NCI-H460 (cell line): ENCODE results near the gene DCBLD2. TPM values are rescaled to one million over a fixed set of nuclear protein-coding genes. Genes with fewer than 3 reads are reported as not detected.
"Not testable (repeated sequence)": the region's sequence is repeated elsewhere in the genome, so short reads cannot be mapped to it uniquely, and the experiment has no call there.

Experiments
- DNase-seq: peaks from one replicate; pipeline ENCODE4 v3.0.0-alpha.2; 2016; ENCODE audit warnings: low read depth; ENCODE audit errors: extremely low read depth
- total RNA-seq: library from RNA; depleted of rRNA; stranded (reverse); fragments of >200 nt; shearing (Covaris generic); gene quantifications from 2 replicates; pipeline ENCODE4 v1.2.3, GENCODE V29; 2014

The DCBLD2 gene
- total RNA-seq, 1 experiment from 2014 or later: 54.1 TPM

DNA sequence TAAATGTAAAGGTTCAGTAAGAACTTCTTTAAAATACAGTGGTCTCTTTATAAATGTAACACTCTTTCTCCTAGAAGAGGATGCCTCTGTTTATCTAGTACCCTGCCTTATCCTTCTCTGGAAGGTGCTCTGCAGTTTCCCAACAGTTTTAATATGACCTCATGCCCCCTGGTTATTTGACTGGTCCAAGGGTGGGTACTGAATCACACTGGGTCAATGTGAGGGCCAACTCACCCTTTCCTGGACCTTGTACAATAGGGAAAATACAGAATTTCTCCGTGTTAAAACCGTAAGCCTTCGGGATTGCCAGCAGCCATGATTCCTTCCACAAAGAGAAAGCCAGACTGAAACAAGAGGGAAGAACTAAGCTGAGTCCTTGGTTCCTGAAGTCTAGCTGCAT lies 9.2 kb downstream of the DCBLD2 start:
- no peak for DNase-seq

DNA sequence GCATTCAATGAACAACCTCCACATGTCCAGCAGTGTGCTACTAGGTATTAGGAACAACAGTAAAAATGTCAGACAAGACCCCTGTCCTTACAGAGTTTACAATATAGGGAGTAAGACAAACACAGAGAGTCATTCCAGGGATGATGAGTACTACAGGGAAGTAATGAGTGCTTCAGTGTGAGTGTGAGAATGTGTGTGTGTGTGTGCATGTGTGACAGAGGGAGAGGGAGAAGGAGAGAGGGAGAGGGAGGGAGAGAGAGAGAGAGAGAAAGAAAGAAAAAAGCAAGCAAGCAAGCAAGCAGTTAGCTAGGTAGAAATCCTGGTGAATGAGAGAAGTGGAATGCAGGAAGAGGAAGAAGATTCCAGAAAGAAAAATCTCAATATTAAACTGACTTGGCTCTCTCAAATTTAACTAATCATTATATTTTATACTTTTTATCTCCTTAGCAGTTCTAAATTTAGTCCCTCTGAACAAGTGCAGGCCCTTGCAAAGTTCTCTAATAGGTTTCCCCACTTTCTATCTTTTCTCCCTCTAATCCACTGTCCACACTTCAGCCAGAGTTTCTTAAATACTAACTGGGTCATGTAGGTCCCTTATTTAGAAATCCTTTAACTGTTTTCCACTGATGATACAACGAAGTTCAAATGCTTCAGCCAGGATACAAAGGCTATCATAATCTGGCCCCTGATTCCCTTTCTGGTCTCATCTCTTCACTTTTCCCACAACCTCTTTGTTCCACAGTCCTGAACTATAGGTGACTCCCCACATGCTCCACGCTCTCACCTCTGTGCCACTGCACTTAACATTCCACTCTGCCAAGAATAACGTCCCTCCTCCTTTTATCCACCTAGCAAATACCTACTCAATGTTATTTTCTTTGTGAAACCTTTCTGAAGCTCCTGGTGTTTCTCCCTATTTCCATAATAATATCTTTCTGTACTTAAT lies 10.3 kb downstream of the DCBLD2 start:
- no peak for DNase-seq

DNA sequence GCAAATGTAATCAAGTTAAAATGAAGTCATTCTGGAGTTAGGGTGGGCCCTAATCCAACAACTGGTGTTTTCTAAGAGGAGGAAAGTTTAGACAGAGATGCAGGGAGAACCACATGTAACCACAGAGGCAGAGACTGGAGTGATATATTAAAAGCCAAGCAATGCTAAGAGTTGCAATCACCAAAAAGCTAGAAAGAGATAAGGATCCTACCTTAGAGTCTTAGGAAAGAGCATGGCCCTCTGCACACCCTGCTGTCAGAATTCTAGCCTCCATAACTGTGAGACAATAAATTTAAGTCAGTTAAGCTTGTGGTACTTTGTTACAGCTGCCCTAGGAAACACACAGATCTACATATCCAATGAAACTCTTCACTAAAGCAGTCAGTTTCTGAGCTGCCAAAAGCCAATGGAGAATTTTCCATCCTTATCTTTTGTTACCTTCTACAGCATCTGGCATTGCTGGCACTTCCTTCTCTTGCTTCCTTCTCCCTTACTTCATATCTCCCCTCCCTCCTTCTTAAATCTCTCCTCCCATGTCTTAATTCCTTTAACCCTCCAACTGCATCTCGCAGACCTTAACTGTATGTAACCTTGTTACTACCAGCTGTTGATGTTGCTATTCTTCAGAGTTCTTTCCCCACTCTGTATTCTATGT lies 11.2 kb downstream of the DCBLD2 start:
- DNase-seq: no peak

DNA sequence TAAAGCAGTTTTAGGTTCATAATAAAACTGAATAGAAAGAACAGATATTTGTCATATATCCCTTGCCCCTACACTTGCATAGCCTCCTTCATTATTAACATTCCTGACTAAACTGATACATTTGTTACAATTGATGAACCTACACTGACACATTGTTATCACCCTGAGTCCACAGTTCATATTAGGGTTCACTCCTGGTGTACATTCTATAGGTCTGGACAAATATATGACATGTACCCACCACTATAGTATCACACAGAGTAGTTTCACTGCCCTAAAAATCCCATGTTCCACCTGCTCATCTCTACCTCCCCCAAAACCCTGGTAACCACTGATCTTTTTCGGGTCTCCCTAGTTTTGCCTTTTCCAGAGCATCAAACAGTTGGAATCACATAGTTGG lies 13.8 kb downstream of the DCBLD2 start:
- no peak for DNase-seq

DNA sequence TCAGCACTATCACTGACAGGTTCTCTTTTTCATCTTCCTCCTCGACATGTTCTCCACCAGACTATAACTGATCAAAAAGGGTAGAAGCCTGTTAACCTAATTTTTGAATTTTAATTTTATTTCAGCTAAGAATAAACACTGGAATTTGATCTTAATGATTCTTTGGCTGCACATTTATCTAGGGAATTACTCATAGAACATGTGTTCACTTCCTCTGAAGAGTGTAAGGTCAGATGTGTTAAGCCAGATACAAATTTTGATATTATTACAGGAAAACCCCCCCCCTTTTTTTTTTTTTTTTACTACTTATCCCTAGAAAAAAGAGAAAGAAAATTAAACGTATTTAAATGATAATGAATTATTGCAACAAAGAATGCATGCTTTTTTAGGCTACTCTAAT lies 15.0 kb downstream of the DCBLD2 start:
- DNase-seq: no peak

DNA sequence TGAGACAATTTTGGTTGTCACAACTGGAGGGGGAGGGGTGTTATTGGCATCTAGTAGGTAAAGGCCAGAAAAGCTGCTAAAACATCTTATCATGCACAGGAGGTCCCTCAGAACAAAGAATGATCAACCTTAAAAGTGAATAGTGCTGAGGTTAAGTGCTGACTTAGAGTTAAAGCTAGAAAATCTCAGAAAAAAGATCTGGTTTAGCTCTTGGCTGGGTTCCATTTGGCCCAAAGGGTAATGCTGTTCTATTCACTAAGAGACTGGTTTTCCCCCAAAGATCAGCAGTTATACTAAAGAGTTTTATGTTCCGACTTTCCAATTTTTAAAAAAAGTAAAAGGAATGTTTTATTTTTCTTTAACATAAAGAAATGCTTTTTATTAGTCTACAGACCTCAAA lies 15.6 kb downstream of the DCBLD2 start:
- DNase-seq: no peak

DNA sequence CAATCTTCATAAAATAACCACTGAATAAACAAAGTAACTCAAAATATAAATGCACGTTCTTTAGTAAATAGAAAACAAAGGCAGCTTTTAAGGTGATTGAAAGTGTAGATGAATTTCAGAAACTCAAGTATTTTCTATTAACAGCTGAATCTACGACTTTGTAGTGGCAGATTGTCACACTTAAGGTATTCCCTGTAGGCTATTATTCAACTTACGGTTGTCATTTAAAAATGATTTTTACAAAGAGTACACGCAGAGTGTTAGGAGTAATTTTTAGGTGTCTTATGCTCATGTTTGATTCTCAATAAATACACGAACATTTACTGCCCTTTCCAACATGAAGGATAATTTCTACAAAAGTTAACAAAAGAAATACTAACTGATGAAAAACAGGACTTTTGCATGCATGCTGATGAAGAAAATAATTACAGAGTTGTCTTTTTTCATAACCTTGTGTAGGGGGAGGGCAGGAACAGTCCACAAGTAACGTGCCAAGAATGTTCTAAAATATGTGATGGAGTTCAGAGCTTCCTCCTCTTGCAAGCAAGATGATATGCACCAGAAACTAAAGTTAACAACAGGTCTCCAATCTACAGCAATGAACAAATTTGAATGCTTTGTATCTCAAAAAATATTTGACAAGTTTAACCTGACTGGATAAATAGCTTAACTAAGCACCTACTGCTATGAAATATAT lies 16.7 kb downstream of the DCBLD2 start:
- DNase-seq: no peak

DNA sequence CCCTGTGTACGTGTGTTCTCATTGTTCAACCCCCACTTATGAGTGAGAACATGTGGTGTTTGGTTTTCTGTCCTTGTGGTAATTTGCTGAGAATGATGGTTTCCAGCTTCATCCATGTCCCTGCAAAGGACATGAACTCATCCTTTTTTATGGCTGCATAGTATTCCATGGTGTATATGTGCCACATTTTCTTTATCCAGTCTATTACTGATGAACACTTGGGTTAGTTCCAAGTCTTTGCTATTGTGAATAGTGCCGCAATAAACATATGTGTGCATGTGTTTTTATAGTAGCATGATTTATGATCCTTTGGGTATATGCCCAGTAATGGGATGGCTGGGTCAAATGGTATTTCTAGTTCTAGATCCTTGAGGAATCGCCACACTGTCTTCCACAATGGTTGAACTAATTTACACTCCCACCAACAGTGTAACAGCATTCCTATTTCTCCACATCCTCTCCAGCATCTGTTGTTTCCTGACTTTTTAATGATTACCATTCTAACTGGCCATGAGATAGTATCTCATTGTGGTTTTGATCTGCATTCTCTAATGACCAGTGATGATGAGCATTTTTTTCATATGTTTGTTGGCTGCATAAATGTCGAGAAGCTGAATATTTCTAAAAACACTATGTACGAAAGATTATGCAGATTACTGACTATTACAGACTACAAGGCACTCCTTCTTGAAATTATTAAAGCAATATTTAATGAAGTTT lies 18.7 kb downstream of the DCBLD2 start:
- DNase-seq: not testable (repeated sequence)

DNA sequence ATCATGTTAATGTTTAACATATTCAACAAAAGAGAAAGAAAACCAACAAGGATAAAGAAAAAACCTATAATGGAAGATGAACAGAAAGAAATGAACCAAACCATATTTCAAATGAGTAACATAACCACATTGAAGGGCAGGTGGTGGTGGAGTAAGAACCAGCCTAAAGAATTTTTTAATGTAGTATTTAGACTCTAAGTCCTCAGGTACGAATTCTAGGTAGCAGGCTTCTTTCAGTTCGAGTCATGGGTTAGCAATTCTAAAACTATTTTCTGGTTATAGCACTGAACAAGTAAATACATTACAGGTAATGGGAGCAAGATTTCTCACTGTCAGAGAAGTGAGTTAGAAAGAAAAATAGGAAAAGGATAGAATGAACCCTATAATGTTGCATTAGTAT lies 24.4 kb downstream of the DCBLD2 start:
- DNase-seq: no peak

DNA sequence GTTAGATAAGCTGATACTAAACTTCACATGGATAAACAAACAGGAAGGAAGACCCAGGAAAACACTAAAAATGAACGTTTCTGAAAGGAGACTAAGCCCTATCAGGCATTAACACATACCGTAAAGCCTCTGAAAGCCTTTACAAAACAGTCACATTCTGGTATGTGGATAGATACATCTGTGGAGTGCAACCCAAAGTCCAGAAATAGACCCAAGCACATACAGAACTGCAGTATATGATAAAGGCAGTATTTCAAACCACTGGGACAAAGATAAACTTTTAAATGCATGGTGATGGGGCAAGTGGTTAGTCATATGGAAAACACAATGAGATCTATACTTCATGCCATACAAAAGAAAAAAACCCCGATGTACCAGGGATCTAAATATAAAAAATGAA lies 26.0 kb downstream of the DCBLD2 start:
- DNase-seq: no peak

DNA sequence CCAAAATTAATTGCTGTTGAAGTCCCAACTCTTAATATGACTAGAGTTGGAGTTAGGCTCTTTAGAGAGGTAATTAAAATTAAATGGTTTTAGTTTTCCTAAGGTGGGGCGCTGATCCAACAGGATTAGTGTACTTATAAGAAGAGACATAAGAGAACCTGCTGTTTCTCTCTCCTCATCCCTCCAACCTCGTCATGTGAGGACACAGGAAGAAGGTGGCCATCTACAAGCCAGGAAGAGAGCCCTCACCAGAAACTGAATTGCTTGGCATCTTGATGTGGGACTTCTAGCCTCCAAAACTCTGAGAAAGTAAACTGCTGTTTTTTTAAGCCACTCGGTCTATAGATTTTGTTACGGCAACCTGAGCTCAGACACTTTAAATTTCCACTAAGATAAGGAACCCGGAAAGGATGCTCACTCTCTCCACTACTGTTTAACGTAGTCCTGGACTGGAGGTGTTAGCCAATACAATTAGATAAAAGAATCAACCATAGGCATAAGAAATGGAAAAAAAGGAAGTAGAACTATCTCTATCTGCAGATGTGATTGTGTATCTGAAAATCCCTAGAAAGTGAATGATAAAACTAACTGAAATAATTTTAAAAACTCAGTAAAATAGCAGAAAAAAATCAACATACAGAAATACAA lies 26.8 kb downstream of the DCBLD2 start:
- no peak for DNase-seq

DNA sequence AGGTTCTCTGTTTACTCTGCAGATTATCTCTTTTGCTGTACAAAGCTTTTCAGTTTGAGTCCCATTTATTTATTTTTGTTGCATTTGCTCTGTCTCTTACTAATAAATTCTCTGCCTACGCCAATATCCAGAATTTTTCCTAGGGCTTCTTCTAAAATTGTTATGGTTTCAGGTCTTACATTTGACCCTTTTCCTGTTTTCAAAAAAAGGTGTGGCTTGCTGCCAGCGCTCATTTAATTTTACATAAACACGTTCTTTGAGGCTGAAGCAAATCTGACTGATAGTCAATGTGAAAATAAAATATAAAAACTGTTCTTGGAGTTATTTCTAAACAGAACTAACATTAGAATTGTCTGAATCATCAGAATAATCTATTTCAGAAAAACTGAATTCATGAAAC lies 32.1 kb downstream of the DCBLD2 start:
- DNase-seq: no peak

DNA sequence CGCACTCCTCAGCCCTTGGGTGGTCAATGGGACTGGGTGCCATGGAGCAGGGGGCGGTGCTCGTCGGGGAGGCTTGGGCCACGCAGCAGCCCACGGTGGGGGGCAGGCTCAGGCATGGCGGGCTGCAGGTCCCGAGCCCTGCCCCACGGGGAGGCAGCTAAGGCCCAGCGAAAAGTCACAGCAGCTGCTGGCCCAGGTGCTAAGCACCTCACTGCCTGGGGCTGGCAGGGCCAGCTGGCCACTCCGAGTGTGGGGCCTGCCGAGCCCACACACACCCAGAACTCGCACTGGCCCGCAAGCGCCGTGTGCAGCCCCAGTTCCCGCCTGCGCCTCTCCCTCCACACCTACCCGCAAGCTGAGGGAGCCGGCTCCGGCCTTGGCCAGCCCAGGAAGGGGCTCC lies 43.5 kb downstream of the DCBLD2 start:
- DNase-seq: not testable (repeated sequence)

DNA sequence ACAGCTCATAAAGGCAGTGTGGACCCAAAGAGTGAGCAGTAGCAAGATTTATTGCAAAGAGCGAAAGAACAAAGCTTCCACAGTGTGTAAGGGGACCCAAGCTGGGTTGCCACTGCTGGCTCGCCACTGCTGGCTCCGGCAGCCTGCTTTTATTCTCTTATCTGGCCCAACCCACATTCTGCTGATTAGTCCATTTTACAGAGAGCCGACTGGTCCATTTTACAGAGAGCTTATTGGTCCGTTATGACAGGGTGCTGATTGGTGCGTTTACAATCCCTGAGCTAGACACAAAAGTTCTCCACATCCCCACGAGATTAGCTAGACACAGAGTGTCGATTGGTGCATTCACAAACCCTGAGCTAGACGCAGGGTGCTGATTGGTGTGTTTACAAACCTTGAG lies 44.2 kb downstream of the DCBLD2 start:
- not testable (repeated sequence) for DNase-seq

DNA sequence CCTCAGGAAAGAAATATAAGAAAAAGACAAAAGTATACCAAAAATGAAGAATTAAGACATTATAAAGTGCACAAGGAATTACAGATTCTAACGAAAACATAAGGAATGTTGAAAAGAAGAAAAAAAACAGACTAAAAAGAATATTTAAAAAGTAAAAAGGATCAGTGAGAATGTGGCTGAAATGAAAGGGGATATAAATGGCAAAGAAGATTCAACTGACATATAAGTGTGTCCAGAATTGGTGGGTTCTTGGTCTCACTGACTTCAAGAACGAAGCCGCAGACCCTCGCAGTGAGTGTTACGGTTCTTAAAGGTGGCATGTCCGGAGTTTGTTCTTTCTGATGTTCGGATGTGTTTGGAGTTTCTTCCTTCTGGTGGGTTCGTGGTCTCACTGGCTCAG lies 44.8 kb downstream of the DCBLD2 start:
- no peak for DNase-seq

DNA sequence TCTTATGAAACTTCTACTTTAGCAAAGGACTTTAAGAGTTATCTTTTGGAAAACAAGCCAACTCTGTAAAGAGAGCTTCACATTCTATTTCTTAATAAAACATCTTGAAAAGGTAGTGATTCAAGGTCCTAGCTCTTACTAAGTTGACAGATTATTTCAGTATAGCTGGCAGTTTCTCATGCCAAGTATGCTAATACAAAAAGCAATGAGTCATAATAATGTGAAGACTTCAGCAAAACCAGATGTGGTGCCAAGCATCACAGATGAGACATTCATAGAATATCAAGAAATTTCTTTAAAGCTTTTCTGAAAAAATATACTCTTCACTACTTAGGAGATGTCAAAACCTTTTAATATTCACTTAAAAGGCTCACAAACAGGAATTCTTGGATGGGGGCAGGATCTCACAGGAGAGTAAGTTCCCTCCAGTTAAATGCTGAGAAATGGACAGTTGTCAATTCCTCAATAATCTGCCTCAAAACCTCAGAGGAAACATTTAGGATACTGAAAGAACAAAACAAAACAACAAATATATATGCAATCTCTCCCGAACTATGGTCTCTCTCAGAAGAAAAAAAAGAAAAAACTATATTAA lies 45.6 kb downstream of the DCBLD2 start:
- DNase-seq: no peak

DNA sequence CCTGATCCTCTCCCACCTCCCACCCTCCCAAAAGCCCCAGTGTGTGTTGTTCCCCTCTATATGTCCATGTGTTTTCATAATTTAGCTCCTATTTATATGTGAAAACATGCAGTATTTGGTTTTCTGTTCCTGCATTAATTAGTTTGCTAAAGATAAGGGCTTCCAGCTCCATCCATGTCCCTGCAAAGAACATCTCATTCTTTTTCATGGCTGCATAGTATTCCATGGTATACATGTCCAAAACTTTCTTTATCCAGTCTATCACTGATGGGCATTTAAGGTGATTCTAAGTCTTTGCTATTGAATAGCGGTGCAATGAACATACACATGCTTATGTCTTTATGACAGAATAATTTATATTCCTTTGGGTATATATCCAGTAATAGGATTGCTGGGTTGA lies 53.4 kb downstream of the DCBLD2 start:
- no peak for DNase-seq

DNA sequence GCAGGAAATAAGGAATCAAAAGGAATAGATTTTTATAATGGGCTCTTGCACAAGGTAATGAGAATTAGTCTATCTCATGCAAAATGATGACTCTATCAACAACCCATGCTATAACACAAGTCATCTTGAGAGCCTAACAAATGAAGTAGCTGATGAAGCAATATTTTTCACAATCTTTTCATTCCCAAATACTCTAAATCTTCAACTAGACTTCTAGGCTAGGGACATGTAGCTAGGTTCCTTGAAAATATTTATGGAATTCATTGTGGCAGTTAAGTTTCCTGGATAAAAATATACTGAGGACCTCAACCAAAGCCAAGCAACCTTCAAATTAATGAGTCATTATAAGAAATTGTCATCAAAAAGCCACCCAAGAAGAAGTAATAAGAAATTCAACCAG lies 55.4 kb downstream of the DCBLD2 start:
- DNase-seq: no peak

DNA sequence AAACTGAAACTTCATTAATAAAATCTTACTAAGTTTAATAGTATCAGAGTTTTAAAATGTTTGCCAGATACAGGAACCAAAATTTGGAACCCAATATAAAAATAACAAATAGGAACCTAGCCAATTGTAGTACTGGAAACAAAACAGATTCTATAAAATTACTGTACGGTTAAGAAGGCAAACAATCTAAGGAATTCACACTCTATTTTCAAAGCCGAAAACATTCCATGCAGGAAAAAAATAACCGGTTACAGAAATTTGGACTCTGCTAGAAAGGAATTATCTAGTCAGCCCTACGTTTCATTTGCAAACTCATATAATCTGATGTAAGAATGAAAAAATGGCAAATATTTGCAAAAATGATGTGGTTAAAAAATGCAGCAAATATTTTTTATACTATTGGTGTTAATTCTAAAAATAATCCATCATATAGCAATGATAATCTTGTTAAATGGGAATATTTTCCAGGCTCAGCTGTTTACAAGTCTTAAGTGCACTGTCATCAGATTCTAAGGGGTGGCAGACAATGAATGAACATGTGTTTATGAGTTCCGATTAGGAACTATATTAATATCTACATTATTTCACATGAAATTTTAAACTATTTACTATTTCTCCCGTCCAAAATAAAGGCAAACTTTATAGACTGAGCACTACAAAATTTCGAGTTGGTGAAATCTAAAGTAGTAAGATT lies 58.1 kb downstream of the DCBLD2 start:
- no peak for DNase-seq
